Measurements from ENCODE around the gene MAPK7.

DNA sequence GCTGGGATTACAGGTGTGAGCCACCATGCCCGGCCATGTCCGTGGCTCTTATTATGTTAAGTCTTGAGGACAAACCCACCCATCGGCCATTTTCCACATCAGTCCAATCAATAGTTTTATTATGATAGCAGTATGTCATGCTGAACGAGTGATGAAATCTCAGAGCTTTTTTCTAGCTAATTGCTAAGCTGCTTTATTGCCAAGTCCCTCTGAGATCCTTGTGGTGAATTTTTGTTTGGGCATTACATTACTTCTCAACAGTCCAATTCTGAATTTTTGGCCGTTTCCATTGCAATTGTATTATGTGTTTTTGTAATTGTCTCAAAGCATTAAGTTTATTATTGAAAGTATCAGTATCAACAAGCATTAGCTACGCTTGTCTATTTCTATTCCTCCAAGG is 43.6 kb downstream of the MAPK7 start:
- no peak for TF ChIP-seq EZH2 (IDR thresholded peaks at IDR 0.05; ENCODE audit: borderline replicate concordance, low read depth, low read length, poor library complexity, severe bottlenecking)
- TF ChIP-seq, protein P1, sequence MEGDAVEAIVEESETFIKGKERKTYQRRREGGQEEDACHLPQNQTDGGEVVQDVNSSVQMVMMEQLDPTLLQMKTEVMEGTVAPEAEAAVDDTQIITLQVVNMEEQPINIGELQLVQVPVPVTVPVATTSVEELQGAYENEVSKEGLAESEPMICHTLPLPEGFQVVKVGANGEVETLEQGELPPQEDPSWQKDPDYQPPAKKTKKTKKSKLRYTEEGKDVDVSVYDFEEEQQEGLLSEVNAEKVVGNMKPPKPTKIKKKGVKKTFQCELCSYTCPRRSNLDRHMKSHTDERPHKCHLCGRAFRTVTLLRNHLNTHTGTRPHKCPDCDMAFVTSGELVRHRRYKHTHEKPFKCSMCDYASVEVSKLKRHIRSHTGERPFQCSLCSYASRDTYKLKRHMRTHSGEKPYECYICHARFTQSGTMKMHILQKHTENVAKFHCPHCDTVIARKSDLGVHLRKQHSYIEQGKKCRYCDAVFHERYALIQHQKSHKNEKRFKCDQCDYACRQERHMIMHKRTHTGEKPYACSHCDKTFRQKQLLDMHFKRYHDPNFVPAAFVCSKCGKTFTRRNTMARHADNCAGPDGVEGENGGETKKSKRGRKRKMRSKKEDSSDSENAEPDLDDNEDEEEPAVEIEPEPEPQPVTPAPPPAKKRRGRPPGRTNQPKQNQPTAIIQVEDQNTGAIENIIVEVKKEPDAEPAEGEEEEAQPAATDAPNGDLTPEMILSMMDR (conservative IDR thresholded peaks at IDR 0.05; ENCODE audit: low read depth, low read length): no peak
